Glomerular visceral epithelial cell (primary cell): Measurements from ENCODE around the gene DYRK4.
A peak's percentile ranks its signal among the peaks of the same experiment; 100 is the strongest.

Source experiments
- DNase-seq: peaks from one replicate; pipeline ENCODE4 v3.0.0-alpha.2; 2016; ENCODE audit errors: extremely low spot score

DYRK4 gene

GRCh38 chr12:4563336-4563735 is 1.3 kb downstream of the DYRK4 start:
- no peak for DNase-seq

- DNase-seq, result no peak
Observed at GRCh38 chr12:4564818-4565217, 2.8 kb downstream of the DYRK4 start.

- no peak for DNase-seq
Observed at GRCh38 chr12:4566474-4566873, 4.5 kb downstream of the DYRK4 start.

- DNase-seq, result no peak
Observed at GRCh38 chr12:4567073-4567881, 5.3 kb downstream of the DYRK4 start.

- DNase-seq, result no peak
Observed at GRCh38 chr12:4569261-4569660, 7.3 kb downstream of the DYRK4 start.

GRCh38 chr12:4572680-4573079 is 10.7 kb downstream of the DYRK4 start:
- DNase-seq, result no peak

- no peak for DNase-seq
Observed at GRCh38 chr12:4579305-4580102, 17.5 kb downstream of the DYRK4 start.

GRCh38 chr12:4580281-4580688 is 18.3 kb downstream of the DYRK4 start:
- DNase-seq, result no peak

- no peak for DNase-seq
Observed at GRCh38 chr12:4584281-4584680, 22.3 kb downstream of the DYRK4 start.

GRCh38 chr12:4584896-4585295 is 22.9 kb downstream of the DYRK4 start:
- DNase-seq, result no peak

GRCh38 chr12:4586500-4586899 is 24.5 kb downstream of the DYRK4 start:
- DNase-seq, result no peak

- DNase-seq, result no peak
Observed at GRCh38 chr12:4587108-4587507, 25.1 kb downstream of the DYRK4 start.

- no peak for DNase-seq
Observed at GRCh38 chr12:4588916-4589315, 26.9 kb downstream of the DYRK4 start.

- no peak for DNase-seq
Observed at GRCh38 chr12:4589941-4590340, 27.9 kb downstream of the DYRK4 start.

- no peak for DNase-seq
Observed at GRCh38 chr12:4591180-4591687, 29.2 kb downstream of the DYRK4 start.

- DNase-seq, result no peak
Observed at GRCh38 chr12:4595881-4596280, 33.9 kb downstream of the DYRK4 start.

- DNase-seq, result no peak
Observed at GRCh38 chr12:4603421-4603820, 41.4 kb downstream of the DYRK4 start.

- DNase-seq, result no peak
Observed at GRCh38 chr12:4603946-4604345, 41.9 kb downstream of the DYRK4 start.

GRCh38 chr12:4604684-4605193 is 42.7 kb downstream of the DYRK4 start:
- peak; percentile 79 for DNase-seq

- DNase-seq, result no peak
Observed at GRCh38 chr12:4607056-4607455, 45.0 kb downstream of the DYRK4 start.

- DNase-seq, result no peak
Observed at GRCh38 chr12:4609071-4609470, 47.1 kb downstream of the DYRK4 start.

- no peak for DNase-seq
Observed at GRCh38 chr12:4610481-4610880, 48.5 kb downstream of the DYRK4 start.

- DNase-seq, result no peak
Observed at GRCh38 chr12:4615667-4616066, 53.7 kb downstream of the DYRK4 start.
